Loucy (cell line): Measurements from ENCODE around the gene NFS1.

Experiments used
- H2AFZ ChIP-seq: fragments of 200-600 bp; sonication (generic); 2 replicates; pipeline ENCODE4 v1.6.0; 2016; ENCODE audit warnings: antibody characterized with exemption, mild to moderate bottlenecking, low read length, moderate library complexity
- H3F3A ChIP-seq: fragments of 200-600 bp; 2 replicates; pipeline ENCODE4 v1.6.0; 2016; ENCODE audit warnings: antibody characterized with exemption, low read depth, mild to moderate bottlenecking
- H3K27me3 ChIP-seq: fragments of 200-600 bp; sonication (generic); 2 replicates; pipeline ENCODE4 v1.6.1; 2014; ENCODE audit warnings: low read length, mild to moderate bottlenecking; ENCODE audit not compliant: insufficient read depth, poor library complexity, severe bottlenecking
- H3K36me3 ChIP-seq: fragments of 200-600 bp; sonication (generic); 2 replicates; pipeline ENCODE4 v1.6.1; 2016; ENCODE audit warnings: low read length; ENCODE audit not compliant: insufficient read depth
- H3K4me1 ChIP-seq: fragments of 200-600 bp; sonication (generic); 2 replicates; pipeline ENCODE4 v1.5.1; 2014; ENCODE audit warnings: low read length, mild to moderate bottlenecking; ENCODE audit not compliant: insufficient read depth, poor library complexity, severe bottlenecking
- H3K4me2 ChIP-seq: fragments of 200-600 bp; sonication (generic); 2 replicates; pipeline ENCODE4 v1.6.0; 2014; ENCODE audit warnings: antibody characterized with exemption, low read length, low read depth, mild to moderate bottlenecking; ENCODE audit not compliant: poor library complexity, severe bottlenecking
- H3K4me3 ChIP-seq: fragments of 200-600 bp; sonication (generic); 2 replicates; pipeline ENCODE4 v1.5.1; 2014; ENCODE audit warnings: low read length, mild to moderate bottlenecking, mixed read lengths; ENCODE audit not compliant: poor library complexity, severe bottlenecking
- H3K79me2 ChIP-seq: fragments of 200-600 bp; sonication (generic); 2 replicates; pipeline ENCODE4 v1.6.1; 2014; ENCODE audit warnings: low read length; ENCODE audit not compliant: insufficient read depth
- H3K9ac ChIP-seq: fragments of 200-600 bp; sonication (generic); 2 replicates; pipeline ENCODE4 v1.6.0; 2014; ENCODE audit warnings: mild to moderate bottlenecking, low read depth, low read length, moderate library complexity; ENCODE audit not compliant: poor library complexity, severe bottlenecking
- H3K9me2 ChIP-seq: fragments of 200-600 bp; sonication (generic); replicated peaks from 2 replicates; pipeline ENCODE4 v1.6.1; 2016; ENCODE audit warnings: low read depth, low read length, mixed read lengths
- H3K9me3 ChIP-seq: fragments of 200-600 bp; sonication (generic); 2 replicates; pipeline ENCODE4 v1.6.1; 2014; ENCODE audit warnings: mild to moderate bottlenecking, antibody characterized with exemption, low read length, low read depth; ENCODE audit not compliant: insufficient read depth
- H4K20me1 ChIP-seq: fragments of 200-600 bp; sonication (generic); 2 replicates; pipeline ENCODE4 v1.6.0; 2014; ENCODE audit warnings: antibody characterized with exemption, low read length, mild to moderate bottlenecking; ENCODE audit not compliant: insufficient read depth, poor library complexity, severe bottlenecking
- CTCF ChIP-seq: fragments of 200-600 bp; sonication (generic); conservative IDR thresholded peaks from 2 replicates; pipeline ENCODE4 v1.5.1; 2014; ENCODE audit warnings: mild to moderate bottlenecking, antibody characterized with exemption, low read length
- EZH2phosphoT487 ChIP-seq: fragments of 200-600 bp; IDR thresholded peaks from 2 replicates; pipeline ENCODE4 v1.6.1; 2018; ENCODE audit warnings: antibody characterized with exemption, mild to moderate bottlenecking, moderate library complexity, borderline replicate concordance

The NFS1 gene

GRCh38 chr20:35638751-35639150 is 60.4 kb downstream of the NFS1 start:
- Histone ChIP-seq H3K9me2 (no peaks in the 10 kb centered on the region), H3K4me3 (no peak overlapping the region), H3F3A (no peaks in the 10 kb centered on the region), H3K4me2 (no peak overlapping the region), H3K27me3 (no peaks in the 10 kb centered on the region), H2AFZ (no peak overlapping the region), H4K20me1 (peaks cover 29% of the 10 kb centered on the region), H3K79me2 (peaks cover 92% of the 10 kb centered on the region), H3K9me3 (no peaks in the 10 kb centered on the region), H3K4me1 (peaks cover 22% of the 10 kb centered on the region), H3K36me3 (no peaks in the 10 kb centered on the region), H3K9ac (no peak overlapping the region)
- TF ChIP-seq CTCF (no peak), EZH2phosphoT487 (no peak)

- peaks cover 2% of the 10 kb centered on the region; the same call in 1 of the 2 replicates for H3K36me3 ChIP-seq
- peaks cover 29% of the 10 kb centered on the region for H4K20me1 ChIP-seq
- H3K79me2 ChIP-seq, result peaks cover 86% of the 10 kb centered on the region
- no peaks in the 10 kb centered on the region for H3K27me3 ChIP-seq
- no peaks in the 10 kb centered on the region for H3F3A ChIP-seq
- H3K4me2 ChIP-seq, result no peak overlapping the region
- H3K9me3 ChIP-seq, result no peaks in the 10 kb centered on the region
- no peaks in the 10 kb centered on the region for H3K9me2 ChIP-seq
- H2AFZ ChIP-seq, result no peak overlapping the region
- H3K9ac ChIP-seq, result no peak overlapping the region
- H3K4me3 ChIP-seq, result no peak overlapping the region
- TF ChIP-seq EZH2phosphoT487, result no peak
- TF ChIP-seq CTCF, result no peak
- H3K4me1 ChIP-seq, result peaks cover 18% of the 10 kb centered on the region
Observed at GRCh38 chr20:35637276-35637675, 61.9 kb downstream of the NFS1 start.

GRCh38 chr20:35636095-35636494 is 63.1 kb downstream of the NFS1 start:
- H3K36me3 ChIP-seq, result peaks cover 14% of the 10 kb centered on the region; the same call in 1 of the 2 replicates
- H3K4me1 ChIP-seq, result peaks cover 7% of the 10 kb centered on the region
- no peak overlapping the region for H3K9ac ChIP-seq
- peaks cover 28% of the 10 kb centered on the region for H4K20me1 ChIP-seq
- H2AFZ ChIP-seq, result no peak overlapping the region
- H3K4me2 ChIP-seq, result no peak overlapping the region
- H3F3A ChIP-seq, result no peaks in the 10 kb centered on the region
- peaks cover 81% of the 10 kb centered on the region for H3K79me2 ChIP-seq
- no peak overlapping the region for H3K4me3 ChIP-seq
- TF ChIP-seq CTCF (no peak), EZH2phosphoT487 (no peak)
- no peaks in the 10 kb centered on the region for H3K9me2 ChIP-seq
- no peaks in the 10 kb centered on the region for H3K27me3 ChIP-seq
- H3K9me3 ChIP-seq, result no peaks in the 10 kb centered on the region
